Measurements from ENCODE around the gene MSX1.

MSX1 gene

GRCh38 chr4:4841156-4841555 is 18.3 kb upstream of the MSX1 start:
- no peak for DNase-seq (ENCODE audit: low read depth)

- DNase-seq (ENCODE audit: low read depth), result no peak
Observed at GRCh38 chr4:4842476-4843441, 16.7 kb upstream of the MSX1 start.

GRCh38 chr4:4843635-4844291 is 15.7 kb upstream of the MSX1 start:
- no peak for DNase-seq (ENCODE audit: low read depth)

- DNase-seq (ENCODE audit: low read depth), result no peak
Observed at GRCh38 chr4:4845027-4845426, 14.4 kb upstream of the MSX1 start.

GRCh38 chr4:4847011-4847410 is 12.5 kb upstream of the MSX1 start:
- no peak for DNase-seq (ENCODE audit: low read depth)

GRCh38 chr4:4848540-4848939 is 10.9 kb upstream of the MSX1 start:
- DNase-seq (ENCODE audit: low read depth), result no peak

- no peak for DNase-seq (ENCODE audit: low read depth)
Observed at GRCh38 chr4:4849106-4849505, 10.4 kb upstream of the MSX1 start.

- DNase-seq (ENCODE audit: low read depth), result no peak
Observed at GRCh38 chr4:4849524-4850193, 9.8 kb upstream of the MSX1 start.

- no peak for DNase-seq (ENCODE audit: low read depth)
Observed at GRCh38 chr4:4851081-4851480, 8.4 kb upstream of the MSX1 start.

GRCh38 chr4:4851906-4852305 is 7.6 kb upstream of the MSX1 start:
- DNase-seq (ENCODE audit: low read depth), result no peak

- peak; percentile 48 for DNase-seq (ENCODE audit: low read depth)
Observed at GRCh38 chr4:4852591-4853362, 6.7 kb upstream of the MSX1 start.

- no peak for DNase-seq (ENCODE audit: low read depth)
Observed at GRCh38 chr4:4853371-4853823, 6.1 kb upstream of the MSX1 start.

- DNase-seq (ENCODE audit: low read depth), result no peak
Observed at GRCh38 chr4:4853921-4854648, 5.4 kb upstream of the MSX1 start.

- DNase-seq (ENCODE audit: low read depth), result no peak
Observed at GRCh38 chr4:4854649-4855295, 4.7 kb upstream of the MSX1 start.

GRCh38 chr4:4855301-4856070 is 4.0 kb upstream of the MSX1 start:
- no peak for DNase-seq (ENCODE audit: low read depth)

- DNase-seq (ENCODE audit: low read depth), result no peak
Observed at GRCh38 chr4:4856071-4857000, 3.1 kb upstream of the MSX1 start.

- no peak for DNase-seq (ENCODE audit: low read depth)
Observed at GRCh38 chr4:4857001-4857808, 2.3 kb upstream of the MSX1 start.
